Left ventricle myocardium inferior (tissue), 1 donor: ENCODE measurements around the gene PIK3CD. TPM values are rescaled to one million over a fixed set of nuclear protein-coding genes. Genes with fewer than 3 reads are reported as not detected.
"Not testable (repeated sequence)": the region's sequence is repeated elsewhere in the genome, so short reads cannot be mapped to it uniquely, and the experiment has no call there.

Experiments
- DNase-seq: peaks from one replicate; pipeline ENCODE4 v3.0.0-alpha.2; 2020
- H3K27ac ChIP-seq: fragments of 200-600 bp; replicated peaks from 2 replicates; pipeline ENCODE4 v1.8.0; 2021
- H3K27me3 ChIP-seq: fragments of 200-600 bp; 2 replicates; pipeline ENCODE4 v1.8.0; 2021; ENCODE audit warnings: low read depth
- H3K36me3 ChIP-seq: fragments of 200-600 bp; 2 replicates; pipeline ENCODE4 v1.8.0; 2021
- H3K4me1 ChIP-seq: fragments of 200-600 bp; 2 replicates; pipeline ENCODE4 v1.8.0; 2021
- H3K4me3 ChIP-seq: fragments of 200-600 bp; 2 replicates; pipeline ENCODE4 v1.8.0; 2021; ENCODE audit warnings: mild to moderate bottlenecking, moderate library complexity
- H3K9me3 ChIP-seq: fragments of 200-600 bp; replicated peaks from 2 replicates; pipeline ENCODE4 v1.8.0; 2021
- intact Hi-C: fragments of 100-400 bp; cut with micrococcal nuclease; formaldehyde crosslinking; loops from one replicate; pipeline ENCODE4 v1.11.0; 2022
- total RNA-seq: library from RNA; stranded (reverse); fragmentation: NEBNext Ultra II Directional; extraction: Animal tissue kit (Norgen Biotek cat#: 25700); gene quantifications from one replicate; pipeline ENCODE4 v1.2.1, GENCODE V29; 2021
- TF ChIP-seq, protein P1 (sequence below): fragments of 200-600 bp; IDR thresholded peaks from 2 replicates; pipeline ENCODE4 v1.8.0; 2021; ENCODE audit warnings: antibody characterized with exemption, mild to moderate bottlenecking, borderline replicate concordance
- donor health status: DM: no; HTN: yes; CAD: no; lungs with severe emphysema.

PIK3CD gene
- total RNA-seq, 1 donor from 2014 or later = 2.6 TPM

GRCh38 chr1:9758559-9759121 is 107.1 kb downstream of the PIK3CD start:
- intact Hi-C loops = no loop called here
- Histone ChIP-seq H3K4me1 (peaks cover 29% of the 10 kb centered on the region), H3K4me3 (no peak overlapping the region), H3K27ac (no peak overlapping the region), H3K27me3 (no peaks in the 10 kb centered on the region), H3K9me3 (no peaks in the 10 kb centered on the region), H3K36me3 (peaks cover 14% of the 10 kb centered on the region)
- TF ChIP-seq, protein P1, sequence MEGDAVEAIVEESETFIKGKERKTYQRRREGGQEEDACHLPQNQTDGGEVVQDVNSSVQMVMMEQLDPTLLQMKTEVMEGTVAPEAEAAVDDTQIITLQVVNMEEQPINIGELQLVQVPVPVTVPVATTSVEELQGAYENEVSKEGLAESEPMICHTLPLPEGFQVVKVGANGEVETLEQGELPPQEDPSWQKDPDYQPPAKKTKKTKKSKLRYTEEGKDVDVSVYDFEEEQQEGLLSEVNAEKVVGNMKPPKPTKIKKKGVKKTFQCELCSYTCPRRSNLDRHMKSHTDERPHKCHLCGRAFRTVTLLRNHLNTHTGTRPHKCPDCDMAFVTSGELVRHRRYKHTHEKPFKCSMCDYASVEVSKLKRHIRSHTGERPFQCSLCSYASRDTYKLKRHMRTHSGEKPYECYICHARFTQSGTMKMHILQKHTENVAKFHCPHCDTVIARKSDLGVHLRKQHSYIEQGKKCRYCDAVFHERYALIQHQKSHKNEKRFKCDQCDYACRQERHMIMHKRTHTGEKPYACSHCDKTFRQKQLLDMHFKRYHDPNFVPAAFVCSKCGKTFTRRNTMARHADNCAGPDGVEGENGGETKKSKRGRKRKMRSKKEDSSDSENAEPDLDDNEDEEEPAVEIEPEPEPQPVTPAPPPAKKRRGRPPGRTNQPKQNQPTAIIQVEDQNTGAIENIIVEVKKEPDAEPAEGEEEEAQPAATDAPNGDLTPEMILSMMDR = no peak
- no peak for DNase-seq

- Histone ChIP-seq H3K4me3 (no peak overlapping the region), H3K4me1 (peaks cover 28% of the 10 kb centered on the region), H3K9me3 (no peaks in the 10 kb centered on the region), H3K27me3 (no peaks in the 10 kb centered on the region), H3K27ac (no peak overlapping the region), H3K36me3 (peaks cover under 1% of the 10 kb centered on the region)
- TF ChIP-seq, protein P1 = no peak
- intact Hi-C loops = no loop called here
- DNase-seq = no peak
Observed at GRCh38 chr1:9759939-9760338, 108.4 kb downstream of the PIK3CD start.

- intact Hi-C loops = no loop called here
- no peaks in the 10 kb centered on the region for H3K9me3 ChIP-seq
- H3K27me3 ChIP-seq = no peaks in the 10 kb centered on the region
- H3K4me3 ChIP-seq = no peak overlapping the region
- H3K27ac ChIP-seq = no peak overlapping the region
- no peaks in the 10 kb centered on the region for H3K36me3 ChIP-seq
- no peak for DNase-seq
- H3K4me1 ChIP-seq = peaks cover 19% of the 10 kb centered on the region
- TF ChIP-seq, protein P1 = no peak
Observed at GRCh38 chr1:9760824-9761223, 109.3 kb downstream of the PIK3CD start.

- H3K27ac ChIP-seq = no peak overlapping the region
- intact Hi-C loops = no loop called here
- H3K9me3 ChIP-seq = no peaks in the 10 kb centered on the region
- no peak for DNase-seq
- H3K27me3 ChIP-seq = no peaks in the 10 kb centered on the region
- H3K36me3 ChIP-seq = no peaks in the 10 kb centered on the region
- TF ChIP-seq, protein P1 = no peak
- H3K4me1 ChIP-seq = peaks cover 13% of the 10 kb centered on the region
- no peak overlapping the region for H3K4me3 ChIP-seq
Observed at GRCh38 chr1:9761855-9762254, 110.3 kb downstream of the PIK3CD start.

GRCh38 chr1:9762446-9762845 is 110.9 kb downstream of the PIK3CD start:
- intact Hi-C loops, DNase-seq, H3K27ac ChIP-seq, H3K4me3 ChIP-seq, H3K27me3 ChIP-seq, H3K9me3 ChIP-seq, H3K36me3 ChIP-seq: not testable (repeated sequence)
- peaks cover 13% of the 10 kb centered on the region for H3K4me1 ChIP-seq

DNA sequence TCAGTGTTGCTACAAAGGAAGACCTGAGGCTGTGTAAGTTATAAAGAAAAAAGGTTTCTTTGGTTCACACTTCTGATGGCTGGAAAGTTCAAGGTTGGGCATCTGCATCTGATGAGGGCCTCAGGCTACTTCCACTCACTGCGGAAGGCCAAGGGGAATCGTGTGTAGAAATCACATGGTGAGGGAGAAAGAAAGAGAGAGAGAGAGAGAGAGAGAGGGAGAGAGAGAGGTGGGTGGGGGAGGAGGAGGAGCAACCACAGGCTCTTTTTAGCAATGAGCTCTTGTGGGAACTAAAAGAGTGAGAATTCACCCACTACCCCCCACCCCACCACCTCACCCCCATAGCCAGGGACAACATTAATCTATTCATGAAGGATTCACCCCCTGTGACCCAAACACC is 112.4 kb downstream of the PIK3CD start:
- H3K4me3 ChIP-seq = no peak overlapping the region
- H3K4me1 ChIP-seq = peaks cover 9% of the 10 kb centered on the region
- no peaks in the 10 kb centered on the region for H3K36me3 ChIP-seq
- no peak for DNase-seq
- H3K27me3 ChIP-seq = no peaks in the 10 kb centered on the region
- no peak overlapping the region for H3K27ac ChIP-seq
- intact Hi-C loops = no loop called here
- H3K9me3 ChIP-seq = no peaks in the 10 kb centered on the region
- TF ChIP-seq, protein P1 = no peak
